Stimulated activated naive CD4-positive, alpha-beta T cell treated with Interleukin-2 at 50 U/mL for 16 hours (primary cell): ENCODE measurements around the gene PRC1.

Experiments used
- DNase-seq: peaks from one replicate; lab custom pipeline; 2025; lab: John Stamatoyannopoulos, UW

Gene PRC1

GRCh38 chr15:90990446-90990845 lies 3.9 kb downstream of the PRC1 start:
- no peak for DNase-seq

GRCh38 chr15:90989040-90989768 lies 5.1 kb downstream of the PRC1 start:
- DNase-seq, result no peak

GRCh38 chr15:90988296-90988695 lies 6.0 kb downstream of the PRC1 start:
- no peak for DNase-seq

- no peak for DNase-seq
Observed at GRCh38 chr15:90987561-90988141, 6.7 kb downstream of the PRC1 start.

- no peak for DNase-seq
Observed at GRCh38 chr15:90986790-90987507, 7.4 kb downstream of the PRC1 start.

- no peak for DNase-seq
Observed at GRCh38 chr15:90982135-90982534, 12.2 kb downstream of the PRC1 start.

- no peak for DNase-seq
Observed at GRCh38 chr15:90981681-90982080, 12.7 kb downstream of the PRC1 start.

GRCh38 chr15:90979582-90979981 lies 14.8 kb downstream of the PRC1 start:
- DNase-seq, result no peak

- no peak for DNase-seq
Observed at GRCh38 chr15:90974216-90974615, 20.1 kb downstream of the PRC1 start.

GRCh38 chr15:90972133-90972532 lies 22.2 kb downstream of the PRC1 start:
- DNase-seq, result no peak

- no peak for DNase-seq
Observed at GRCh38 chr15:90970274-90970673, 24.1 kb downstream of the PRC1 start.

- no peak for DNase-seq
Observed at GRCh38 chr15:90968434-90968833, 25.9 kb downstream of the PRC1 start.

- no peak for DNase-seq
Observed at GRCh38 chr15:90967206-90967605, 27.1 kb downstream of the PRC1 start.

- no peak for DNase-seq
Observed at GRCh38 chr15:90966262-90966661, 28.1 kb downstream of the PRC1 start.

- no peak for DNase-seq
Observed at GRCh38 chr15:90962021-90962420, 32.3 kb downstream of the PRC1 start.

- no peak for DNase-seq
Observed at GRCh38 chr15:90960298-90961091, 33.8 kb downstream of the PRC1 start.

GRCh38 chr15:90959894-90960293 lies 34.4 kb downstream of the PRC1 start:
- no peak for DNase-seq

GRCh38 chr15:90959028-90959595 lies 35.2 kb downstream of the PRC1 start:
- no peak for DNase-seq

- DNase-seq, result no peak
Observed at GRCh38 chr15:90957791-90958190, 36.5 kb downstream of the PRC1 start.

- no peak for DNase-seq
Observed at GRCh38 chr15:90957031-90957790, 37.1 kb downstream of the PRC1 start.

- peak; percentile 44 for DNase-seq
Observed at GRCh38 chr15:90956274-90957030, 37.9 kb downstream of the PRC1 start.
